ENCODE results near the gene COL27A1. TPM values are rescaled to one million over a fixed set of nuclear protein-coding genes. Genes with fewer than 3 reads are reported as not detected.

COL27A1 gene
- total and polyA plus RNA-seq, 8 donors, result 15.8 to 180 (median 147) TPM

DNA sequence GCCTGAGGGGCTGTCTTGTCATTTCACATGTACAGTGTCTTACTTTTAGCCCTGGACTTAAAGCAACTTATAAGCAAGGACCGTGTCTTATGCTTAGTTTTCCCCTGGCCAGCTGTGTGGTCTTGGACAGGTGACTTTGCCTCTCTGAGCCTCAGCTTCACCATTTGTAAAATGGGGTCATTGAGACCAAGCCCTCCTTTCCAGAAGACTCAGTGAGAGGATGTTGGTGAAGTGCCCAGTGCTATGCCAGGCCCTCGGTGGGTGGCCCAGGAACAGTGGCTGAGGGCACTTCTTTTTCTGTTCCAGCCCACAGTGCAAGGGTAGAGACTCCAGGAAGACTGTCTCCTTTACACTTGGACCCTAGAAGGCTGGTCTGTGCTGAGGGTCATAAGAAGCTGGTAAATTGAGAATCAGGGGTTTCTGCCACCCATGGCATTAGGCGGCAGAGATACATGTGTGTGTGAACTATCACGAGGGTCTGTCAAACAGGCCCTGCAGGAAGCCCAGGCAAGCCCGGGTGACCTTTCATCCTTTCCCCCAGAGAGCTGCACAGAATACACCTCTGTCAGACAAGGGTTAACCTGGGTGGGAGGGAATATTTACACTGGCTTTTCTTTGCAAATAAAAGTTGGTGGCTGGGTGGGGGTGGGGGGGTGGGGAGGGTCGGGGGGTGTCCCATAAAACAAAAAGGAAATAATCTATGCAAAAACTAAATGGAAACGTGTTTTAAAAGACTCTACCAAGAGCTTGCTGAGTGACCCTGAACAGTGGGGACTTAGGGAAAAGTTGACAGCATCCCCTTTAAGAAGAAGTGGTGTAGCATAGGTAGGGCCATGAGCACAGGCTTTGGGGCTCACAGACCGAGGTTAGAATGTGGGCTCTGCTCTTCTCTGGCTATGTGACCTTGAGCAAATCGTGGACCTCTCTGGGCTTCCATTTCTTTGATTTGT is 35.8 kb upstream of the COL27A1 start:
- no peaks in the 10 kb centered on the region for H3K36me3 ChIP-seq
- no peak for TF ChIP-seq CTCF (IDR thresholded peaks at IDR 0.05)
- H3K27ac ChIP-seq, result no peak overlapping the region
- H3K27me3 ChIP-seq, result peaks cover 0 to 5% of the 10 kb centered on the region in 2 donors
- H3K9me3 ChIP-seq, result no peaks in the 10 kb centered on the region
- DNase-seq (peak in 1 of 4 donors; percentile 21), ATAC-seq (no peak)
- peaks cover 0 to 3% of the 10 kb centered on the region in 2 donors for H3K4me1 ChIP-seq
- intact Hi-C loops (cut with DNase I), result no loop called here
- no peak overlapping the region for H3K4me3 ChIP-seq

DNA sequence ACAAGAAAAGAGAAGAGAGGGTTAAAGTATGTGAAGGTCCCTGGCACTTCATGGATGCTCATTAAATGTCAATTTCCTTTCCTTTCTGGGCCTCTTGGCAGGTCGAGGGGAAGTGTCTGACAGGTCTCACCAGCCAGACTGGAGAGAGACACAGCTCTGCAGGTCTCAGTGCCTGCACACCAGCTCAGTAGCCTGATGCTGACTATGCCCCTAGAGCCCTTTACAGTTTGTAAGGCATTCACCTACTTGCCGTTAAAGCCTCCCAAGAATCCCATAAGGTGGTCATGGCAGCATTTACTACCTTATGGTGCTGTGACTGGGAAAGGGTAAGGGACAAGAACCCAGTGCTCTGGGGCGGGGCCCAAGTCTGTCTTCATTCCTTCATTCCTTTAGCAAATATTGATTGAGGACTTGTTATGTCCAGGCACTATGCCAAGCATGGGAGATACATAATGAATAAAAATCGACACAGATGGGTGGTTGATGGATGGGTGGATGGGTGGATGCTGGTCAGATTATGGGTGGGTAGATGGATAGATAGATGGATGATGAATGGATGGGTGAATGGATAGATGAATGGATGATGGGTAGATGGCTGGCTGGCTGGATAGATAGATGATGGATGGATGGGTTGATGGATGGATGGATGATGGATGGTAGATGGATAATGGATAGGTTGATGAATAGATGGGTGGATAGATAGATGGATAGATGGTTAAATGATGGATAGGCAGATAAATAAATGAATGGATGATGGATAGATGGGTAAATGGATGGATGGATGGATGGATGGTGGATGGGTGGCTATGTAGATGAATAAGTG is 34.9 kb upstream of the COL27A1 start:
- Histone ChIP-seq H3K4me1 (peaks cover 0 to 3% of the 10 kb centered on the region in 2 donors), H3K36me3 (no peaks in the 10 kb centered on the region), H3K27ac (no peak overlapping the region), H3K4me3 (no peak overlapping the region), H3K9me3 (no peaks in the 10 kb centered on the region), H3K27me3 (peaks cover 0 to 5% of the 10 kb centered on the region in 2 donors)
- ATAC-seq (no peak), DNase-seq (no peak)
- intact Hi-C loops (cut with DNase I), result no loop called here
- no peak for TF ChIP-seq CTCF (IDR thresholded peaks at IDR 0.05)

DNA sequence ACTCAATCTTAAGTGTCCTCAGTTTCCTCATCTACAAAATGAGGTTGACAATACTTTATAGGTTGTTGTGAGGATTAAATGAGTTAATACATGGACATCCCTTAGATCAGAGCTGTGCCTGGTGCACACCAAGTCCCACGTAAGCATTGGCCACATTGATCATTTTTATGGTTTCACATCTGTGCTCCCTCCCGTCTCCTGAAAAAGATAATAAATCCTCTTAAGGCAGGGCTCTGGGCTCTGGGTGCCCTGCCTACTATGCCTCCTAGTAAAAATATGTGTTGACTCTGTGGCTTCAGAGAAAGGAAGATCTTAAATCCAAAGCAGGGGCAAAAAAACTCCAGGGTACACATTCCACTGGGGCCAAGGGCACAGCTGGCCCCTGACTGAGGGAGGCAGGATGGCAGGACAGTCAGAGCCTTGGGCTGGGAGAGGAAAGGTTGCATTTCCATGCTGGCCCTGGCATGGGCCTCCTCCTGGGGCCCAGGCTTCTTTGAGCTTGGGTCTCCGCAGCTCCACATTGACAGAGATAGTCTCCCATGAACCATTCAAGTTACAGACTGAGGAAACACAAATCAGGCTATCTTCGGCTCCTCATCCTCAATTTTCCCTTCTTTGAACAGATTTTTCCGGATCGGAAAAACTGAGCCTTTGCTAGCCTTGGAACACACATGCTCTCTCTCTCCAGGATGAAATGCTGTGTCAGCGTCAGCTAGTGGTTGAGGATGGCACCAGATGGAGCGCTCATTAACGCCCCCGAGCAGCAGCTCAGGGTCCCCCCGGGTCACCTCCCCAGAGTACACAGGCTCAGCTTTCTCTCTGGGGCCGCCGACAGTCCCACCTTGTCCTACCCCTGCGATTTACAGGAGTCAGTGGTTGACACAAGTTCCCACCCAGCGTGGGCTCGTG is 33.9 kb upstream of the COL27A1 start:
- Histone ChIP-seq H3K4me1 (peaks cover 0 to 3% of the 10 kb centered on the region in 2 donors), H3K9me3 (no peaks in the 10 kb centered on the region), H3K4me3 (no peak overlapping the region), H3K27ac (peak overlapping the region in 1 of 2 donors; percentile 24), H3K36me3 (no peaks in the 10 kb centered on the region), H3K27me3 (peaks cover 0 to 5% of the 10 kb centered on the region in 2 donors)
- no peak for TF ChIP-seq CTCF (IDR thresholded peaks at IDR 0.05)
- DNase-seq (peak in 2 of 4 donors; percentile 49), ATAC-seq (no peak)
- intact Hi-C loops (cut with DNase I), result no loop called here

GRCh38 chr9:114122136-114123027 is 33.0 kb upstream of the COL27A1 start:
- no peak overlapping the region for H3K27ac ChIP-seq
- DNase-seq (no peak), ATAC-seq (no peak)
- intact Hi-C loops (cut with DNase I), result no loop called here
- no peaks in the 10 kb centered on the region for H3K36me3 ChIP-seq
- H3K27me3 ChIP-seq, result peaks cover 0 to 5% of the 10 kb centered on the region in 2 donors
- no peak overlapping the region for H3K4me3 ChIP-seq
- TF ChIP-seq CTCF (IDR thresholded peaks at IDR 0.05), result no peak
- peaks cover 0 to 3% of the 10 kb centered on the region in 2 donors for H3K4me1 ChIP-seq
- peaks cover 0 to 3% of the 10 kb centered on the region in 2 donors for H3K9me3 ChIP-seq
